Thymus (tissue), 11 donors: Measurements from ENCODE around the gene MPDZ. TPM values are rescaled to one million over a fixed set of nuclear protein-coding genes. Genes with fewer than 3 reads are reported as not detected.

Source experiments
- DNase-seq, 9 donors: peaks; one replicate each; pipeline ENCODE4 v3.0.0-alpha.2; 2013; ENCODE audit warnings: low spot score in 9 of 9, low read depth in 6 of 9, missing footprints in 1 of 9
- H3K27ac ChIP-seq, 2 donors: one replicate each; pipeline ENCODE4 v1.5.1; 2013; ENCODE audit warnings: control low read depth in 1 of 2, low read depth in 1 of 2, low read length in 1 of 2, mild to moderate bottlenecking in 1 of 2, moderate library complexity in 1 of 2
- H3K27me3 ChIP-seq, 2 donors: one replicate each; pipeline ENCODE4 v1.5.1; 2013; ENCODE audit warnings: low read length in 1 of 2; ENCODE audit not compliant: control insufficient read depth in 2 of 2, insufficient read depth in 1 of 2
- H3K36me3 ChIP-seq, 2 donors: one replicate each; pipeline ENCODE4 v1.5.1; 2013; ENCODE audit warnings: low read length in 1 of 2, mild to moderate bottlenecking in 1 of 2, moderate library complexity in 1 of 2; ENCODE audit not compliant: control insufficient read depth in 2 of 2, insufficient read depth in 2 of 2
- H3K4me1 ChIP-seq, 2 donors: one replicate each; pipeline ENCODE4 v1.5.1; 2013; ENCODE audit warnings: low read length in 2 of 2; ENCODE audit not compliant: control insufficient read depth in 2 of 2, insufficient read depth in 2 of 2
- H3K4me3 ChIP-seq, 2 donors: one replicate each; pipeline ENCODE4 v1.5.1; 2013; ENCODE audit warnings: low read length in 2 of 2, control low read depth in 1 of 2, mild to moderate bottlenecking in 1 of 2
- H3K9me3 ChIP-seq, 2 donors: one replicate each; pipeline ENCODE4 v1.5.1; 2013; ENCODE audit warnings: low read length in 1 of 2, mild to moderate bottlenecking in 1 of 2; ENCODE audit not compliant: control insufficient read depth in 2 of 2, insufficient read depth in 1 of 2
- WGBS: extraction: QIAGEN DNeasy Blood & Tissue Kit; methylation state at CpG from one replicate; pipeline ENCODE4 v1.1.7; 2013; 5-methylcytosine and 5-hydroxymethylcytosine counted together
- polyA plus RNA-seq: library from polyadenylated mRNA; stranded (reverse); fragments of 200-250 nt; gene quantifications from one replicate; pipeline ENCODE4 v1.2.3, GENCODE V29; 2013
- total RNA-seq: library from RNA; stranded (reverse); fragments of 120-200 nt; gene quantifications from one replicate; pipeline ENCODE4 v1.2.4, GENCODE V29; 2013
- donor health status: healthy.

The MPDZ gene
- total and polyA plus RNA-seq, 2 donors: 5.1 to 9.9 TPM

DNA sequence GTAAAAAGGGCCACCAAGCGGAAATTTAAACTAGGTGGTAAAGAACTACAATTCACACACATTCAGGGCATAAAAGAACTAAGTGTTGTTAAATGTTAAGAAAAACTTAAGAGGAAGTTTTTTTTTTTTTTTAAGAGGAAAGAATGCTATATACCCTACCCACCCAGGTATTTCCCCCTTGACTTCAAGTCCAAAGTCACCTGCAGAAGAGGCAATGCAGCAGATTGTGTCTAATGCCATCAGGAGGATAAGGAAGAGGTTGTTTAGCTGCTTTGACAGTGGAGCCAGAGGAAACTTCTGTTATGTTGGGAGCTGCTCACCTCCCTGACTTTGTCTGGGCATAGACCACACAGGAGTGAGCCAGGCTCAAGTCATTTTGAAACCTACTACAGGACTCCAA is 69.2 kb downstream of the MPDZ start:
- no peaks in the 10 kb centered on the region for H3K27me3 ChIP-seq
- H3K4me3 ChIP-seq: no peak overlapping the region
- H3K9me3 ChIP-seq: no peaks in the 10 kb centered on the region
- H3K27ac ChIP-seq: no peak overlapping the region
- WGBS: 97% methylated on average over 1 of the region's 1 CpG
- H3K4me1 ChIP-seq: no peaks in the 10 kb centered on the region
- DNase-seq: no peak
- no peaks in the 10 kb centered on the region for H3K36me3 ChIP-seq

DNA sequence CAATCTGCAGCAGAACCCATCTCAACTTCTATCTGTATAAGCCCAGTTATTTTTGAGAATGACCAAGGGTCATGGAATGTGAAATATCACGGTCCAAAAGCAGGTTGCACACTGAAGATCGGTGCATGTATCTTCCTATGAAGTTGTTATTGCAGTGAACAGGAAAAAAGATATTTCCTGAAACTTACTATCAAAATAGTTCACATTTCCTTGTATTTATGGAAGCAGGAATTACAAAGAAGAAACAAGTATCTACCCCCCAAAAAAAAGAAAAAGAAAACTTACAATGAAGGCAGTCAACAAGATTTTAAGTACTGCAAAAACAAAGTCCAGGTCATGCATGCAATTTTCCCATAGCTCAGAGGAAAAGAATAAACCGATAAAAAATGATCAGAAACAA is 70.0 kb downstream of the MPDZ start:
- H3K4me1 ChIP-seq: no peaks in the 10 kb centered on the region
- 43% methylated on average over 3 of the region's 3 CpGs for WGBS
- H3K9me3 ChIP-seq: no peaks in the 10 kb centered on the region
- H3K4me3 ChIP-seq: no peak overlapping the region
- no peaks in the 10 kb centered on the region for H3K36me3 ChIP-seq
- no peak overlapping the region for H3K27ac ChIP-seq
- H3K27me3 ChIP-seq: no peaks in the 10 kb centered on the region
- no peak for DNase-seq

DNA sequence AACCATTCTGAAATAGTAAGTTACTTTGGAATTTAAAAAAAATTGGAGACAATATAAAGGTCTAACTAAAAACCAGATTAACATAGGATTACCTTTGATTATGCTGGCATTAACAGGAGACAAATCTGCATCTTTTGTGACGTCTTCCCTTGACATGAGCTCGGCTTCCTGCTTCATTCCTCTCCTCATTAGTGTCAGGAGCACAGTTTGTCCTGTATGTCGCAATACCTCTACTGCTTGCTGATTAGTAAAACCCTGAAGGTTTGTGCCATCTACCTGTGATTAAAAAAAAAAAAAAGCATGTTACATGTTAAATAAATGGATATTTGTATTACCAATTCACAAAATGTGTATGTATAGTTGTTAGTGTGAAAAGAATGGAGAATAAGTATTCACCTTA is 73.7 kb downstream of the MPDZ start:
- H3K27ac ChIP-seq: no peak overlapping the region
- no peaks in the 10 kb centered on the region for H3K27me3 ChIP-seq
- no peaks in the 10 kb centered on the region for H3K9me3 ChIP-seq
- no peaks in the 10 kb centered on the region for H3K36me3 ChIP-seq
- H3K4me3 ChIP-seq: no peak overlapping the region
- H3K4me1 ChIP-seq: no peaks in the 10 kb centered on the region
- 95% methylated on average over 3 of the region's 3 CpGs for WGBS
- no peak for DNase-seq

DNA sequence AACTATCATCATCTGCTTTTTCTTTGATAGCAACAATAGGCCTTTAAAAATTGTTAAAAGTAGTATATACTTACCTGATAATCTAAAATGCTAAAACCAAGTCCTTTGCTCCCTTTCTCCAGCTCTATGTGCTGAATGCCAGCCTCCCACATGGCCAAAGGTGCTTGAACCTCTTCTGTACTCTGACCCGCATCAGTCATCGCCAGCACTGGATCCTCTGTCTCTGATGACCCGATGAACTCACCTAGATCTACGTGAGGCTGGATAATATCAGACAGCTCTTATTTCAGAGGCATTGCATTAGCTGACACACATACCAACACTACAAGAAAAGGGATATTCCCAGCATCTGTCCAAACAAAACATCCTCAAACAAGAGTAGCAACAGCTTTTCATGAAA is 89.5 kb downstream of the MPDZ start:
- 88% methylated on average over 4 of the region's 4 CpGs for WGBS
- no peaks in the 10 kb centered on the region for H3K4me1 ChIP-seq
- no peaks in the 10 kb centered on the region for H3K36me3 ChIP-seq
- H3K27ac ChIP-seq: no peak overlapping the region
- no peak overlapping the region for H3K4me3 ChIP-seq
- no peaks in the 10 kb centered on the region for H3K27me3 ChIP-seq
- H3K9me3 ChIP-seq: no peaks in the 10 kb centered on the region
- peak in 1 of 9 donors; percentile 1 for DNase-seq

DNA sequence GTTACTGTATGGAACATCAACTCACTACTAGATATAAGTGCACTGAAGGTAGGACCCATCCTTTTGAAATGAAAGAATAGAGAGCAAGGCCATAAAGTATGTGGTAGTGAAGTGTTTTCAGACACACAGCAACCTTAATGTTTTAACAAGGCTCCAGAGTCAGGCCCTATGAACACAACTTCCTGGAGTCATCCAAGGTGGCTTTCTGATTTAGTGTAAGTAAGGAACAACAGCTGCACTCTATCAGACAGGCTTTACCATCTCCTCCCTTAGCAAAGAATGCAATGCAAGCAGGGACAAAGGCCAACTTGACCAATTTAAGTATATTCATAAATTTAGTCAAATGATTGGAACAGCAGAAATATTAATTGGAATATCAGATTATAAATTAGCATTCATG is 90.1 kb downstream of the MPDZ start:
- H3K4me3 ChIP-seq: no peak overlapping the region
- no peak for DNase-seq
- no peak overlapping the region for H3K27ac ChIP-seq
- no peaks in the 10 kb centered on the region for H3K36me3 ChIP-seq
- H3K27me3 ChIP-seq: no peaks in the 10 kb centered on the region
- no peaks in the 10 kb centered on the region for H3K9me3 ChIP-seq
- H3K4me1 ChIP-seq: no peaks in the 10 kb centered on the region

DNA sequence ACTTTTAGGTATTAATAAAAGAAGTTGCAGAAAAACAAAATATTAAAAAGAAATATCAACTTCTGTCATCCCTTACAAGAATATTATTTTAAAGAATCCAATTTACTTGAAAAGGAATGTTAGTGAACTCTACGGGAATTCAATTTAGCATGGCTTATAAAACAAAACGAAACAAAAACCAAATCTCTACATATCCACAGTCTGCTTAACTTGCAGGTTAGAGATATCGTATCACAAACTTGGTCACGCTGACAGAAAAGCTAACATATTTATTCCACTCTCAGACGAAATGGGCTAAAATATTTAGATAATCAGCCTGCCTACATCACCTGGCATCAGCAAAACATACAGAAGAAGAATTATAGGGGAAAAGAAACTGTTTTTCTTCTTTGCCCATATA is 92.7 kb downstream of the MPDZ start:
- Histone ChIP-seq H3K9me3 (no peaks in the 10 kb centered on the region), H3K36me3 (no peaks in the 10 kb centered on the region), H3K4me3 (no peak overlapping the region), H3K27me3 (no peaks in the 10 kb centered on the region), H3K27ac (no peak overlapping the region), H3K4me1 (no peaks in the 10 kb centered on the region)
- 89% methylated on average over 5 of the region's 5 CpGs for WGBS
- no peak for DNase-seq

DNA sequence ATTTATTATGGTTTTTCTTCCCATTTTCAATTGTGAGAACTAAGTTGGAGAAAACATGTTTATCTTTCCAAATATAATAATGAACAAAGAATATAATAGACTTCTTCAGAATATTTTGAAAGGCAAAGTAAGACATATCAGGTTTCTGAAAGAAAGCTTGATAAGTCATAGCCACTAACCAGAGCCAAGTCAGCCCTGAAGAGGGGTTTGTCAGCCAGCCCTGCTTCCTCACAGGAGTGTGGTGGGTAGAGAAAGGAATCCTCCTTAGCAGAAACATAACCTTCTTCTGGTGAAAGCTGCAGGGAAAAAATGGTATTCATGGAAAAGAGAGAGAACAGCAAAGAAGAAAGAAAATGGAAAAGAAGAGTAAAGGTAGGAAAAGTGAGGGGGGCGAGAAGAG is 93.4 kb downstream of the MPDZ start:
- H3K27me3 ChIP-seq: no peaks in the 10 kb centered on the region

DNA sequence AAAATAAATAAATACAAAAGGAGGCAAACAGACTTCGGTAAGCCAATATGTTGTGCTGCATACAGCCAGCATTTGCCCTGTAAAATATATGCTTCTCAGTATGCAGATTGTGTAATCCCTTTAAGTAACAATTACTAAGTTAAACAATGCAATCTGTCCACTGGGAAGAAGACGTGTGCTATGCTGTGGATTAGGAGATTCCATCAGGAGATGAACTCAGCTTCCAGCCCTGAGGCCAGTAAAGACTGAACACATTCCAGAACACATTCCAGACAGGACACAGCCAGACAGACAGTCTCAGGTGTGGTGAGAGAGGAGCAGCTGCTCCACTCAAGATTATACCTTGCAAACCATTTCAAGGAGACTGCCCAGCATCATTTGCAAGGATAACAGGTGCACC is 97.8 kb downstream of the MPDZ start:
- Histone ChIP-seq H3K36me3 (no peaks in the 10 kb centered on the region), H3K4me3 (no peak overlapping the region), H3K9me3 (no peaks in the 10 kb centered on the region), H3K27me3 (no peaks in the 10 kb centered on the region), H3K4me1 (no peaks in the 10 kb centered on the region), H3K27ac (no peak overlapping the region)
- 91% methylated on average over 2 of the region's 2 CpGs for WGBS
- no peak for DNase-seq

More for the DNA sequence above, 93.4 kb downstream of the MPDZ start:
- 90% methylated on average over 1 of the region's 1 CpG for WGBS
- Histone ChIP-seq H3K27ac (no peak overlapping the region), H3K4me1 (no peaks in the 10 kb centered on the region), H3K4me3 (no peak overlapping the region), H3K9me3 (no peaks in the 10 kb centered on the region), H3K36me3 (no peaks in the 10 kb centered on the region)
- DNase-seq: no peak

DNA sequence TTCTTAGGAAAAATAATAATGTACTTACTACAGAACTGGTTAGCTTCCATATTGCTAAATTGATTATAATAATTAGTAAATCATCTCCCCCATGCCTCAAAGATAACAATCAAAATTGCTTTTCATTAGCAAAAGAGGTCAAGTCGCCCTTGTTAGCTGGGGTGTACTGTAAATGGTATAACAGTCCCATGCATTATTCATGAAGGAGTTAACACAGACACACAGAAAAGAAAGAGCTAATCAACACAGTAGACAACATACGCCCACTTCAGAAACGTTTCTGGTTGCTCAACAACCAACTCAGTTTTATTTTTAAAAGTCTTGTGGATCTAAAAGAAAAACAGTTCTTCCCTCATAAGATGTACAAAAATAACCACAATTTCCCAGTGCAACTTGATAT is 100.2 kb downstream of the MPDZ start:
- no peak overlapping the region for H3K4me3 ChIP-seq

DNA sequence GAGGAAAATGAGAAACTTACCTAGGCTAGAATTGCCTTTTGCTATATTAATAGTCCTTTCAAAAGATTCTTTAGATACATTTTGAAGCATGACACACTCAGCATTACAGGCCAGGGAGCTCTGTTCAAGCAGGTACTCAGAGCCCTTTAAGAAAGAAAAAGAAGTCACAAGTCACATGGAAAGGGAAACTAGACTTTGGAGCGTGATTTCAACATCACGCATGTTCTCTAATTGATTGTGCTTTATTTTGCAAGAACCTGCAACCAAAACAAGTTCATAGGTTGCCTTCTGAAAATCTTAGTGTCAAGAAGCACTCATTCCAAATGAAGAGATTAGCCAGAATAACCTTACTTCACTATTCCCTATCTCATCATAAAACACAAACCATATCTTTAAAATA is 103.8 kb downstream of the MPDZ start:
- H3K4me1 ChIP-seq: no peaks in the 10 kb centered on the region
- DNase-seq: no peak
- WGBS: 96% methylated on average over 2 of the region's 2 CpGs
- H3K27me3 ChIP-seq: no peaks in the 10 kb centered on the region
- no peaks in the 10 kb centered on the region for H3K36me3 ChIP-seq
- H3K27ac ChIP-seq: no peak overlapping the region
- H3K9me3 ChIP-seq: no peaks in the 10 kb centered on the region
- H3K4me3 ChIP-seq: no peak overlapping the region

More for the DNA sequence above, 100.2 kb downstream of the MPDZ start:
- H3K27me3 ChIP-seq: no peaks in the 10 kb centered on the region
- WGBS: 84% methylated on average over 3 of the region's 3 CpGs
- DNase-seq: no peak
- no peaks in the 10 kb centered on the region for H3K4me1 ChIP-seq
- no peak overlapping the region for H3K27ac ChIP-seq
- H3K9me3 ChIP-seq: no peaks in the 10 kb centered on the region
- H3K36me3 ChIP-seq: no peaks in the 10 kb centered on the region
